ENCODE results near the gene BBS7.

GRCh38 chr4:121863799-121864198, 6.5 kb downstream of the BBS7 start:
- TF ChIP-seq POLR2A (IDR thresholded peaks at IDR 0.05; ENCODE audit: low read length) (no peak), CTCF (IDR thresholded peaks at IDR 0.05) (no peak), JUN (IDR thresholded peaks at IDR 0.05) (no peak), BHLHE40 (IDR thresholded peaks at IDR 0.05; ENCODE audit: low read depth, low read length) (no peak), RAD21 (conservative IDR thresholded peaks at IDR 0.05 in 1 of 2, IDR thresholded peaks at IDR 0.05 in 1 of 2) (no peak), USF2 (IDR thresholded peaks at IDR 0.05) (no peak), PHF8 (IDR thresholded peaks at IDR 0.05; ENCODE audit: borderline replicate concordance, low read depth) (no peak), ZC3H11A (IDR thresholded peaks at IDR 0.05) (no peak), HDAC2 (IDR thresholded peaks at IDR 0.05) (no peak), SREBF2 (IDR thresholded peaks at IDR 0.05) (no peak), MYC (IDR thresholded peaks at IDR 0.05; ENCODE audit: borderline replicate concordance, low read length) (no peak), ZFP36 (IDR thresholded peaks at IDR 0.05; ENCODE audit: borderline replicate concordance, partially characterized antibody) (no peak), EP300 (IDR thresholded peaks at IDR 0.05) (no peak), CEBPB (IDR thresholded peaks at IDR 0.05) (no peak)
